Stomach smooth muscle (tissue), 2 donors: Measurements from ENCODE around the gene NOS1AP.

ENCODE experiments used
- H3K27ac ChIP-seq: one replicate; pipeline ENCODE4 v1.7.0; 2013; ENCODE audit warnings: mild to moderate bottlenecking, low read length, inconsistent platforms
- H3K27me3 ChIP-seq, 2 donors: one replicate each; pipeline ENCODE4 v1.7.0; 2013; ENCODE audit warnings: low read length in 2 of 2; ENCODE audit not compliant: insufficient read depth in 2 of 2, control insufficient read depth in 1 of 2
- H3K36me3 ChIP-seq, 2 donors: one replicate each; pipeline ENCODE4 v1.7.0; 2013; ENCODE audit warnings: low read length in 2 of 2; ENCODE audit not compliant: control insufficient read depth in 2 of 2, insufficient read depth in 2 of 2
- H3K4me1 ChIP-seq: one replicate; pipeline ENCODE4 v1.7.0; 2013; ENCODE audit warnings: low read length; ENCODE audit not compliant: control insufficient read depth, insufficient read depth
- H3K4me3 ChIP-seq, 2 donors: one replicate each; pipeline ENCODE4 v1.7.0; 2013; ENCODE audit warnings: low read length in 2 of 2
- H3K9ac ChIP-seq, 2 donors: one replicate each; pipeline ENCODE4 v1.7.0; 2013; ENCODE audit warnings: low read length in 2 of 2, mild to moderate bottlenecking in 1 of 2
- H3K9me3 ChIP-seq, 2 donors: one replicate each; pipeline ENCODE4 v1.7.0; 2013; ENCODE audit warnings: low read length in 2 of 2; ENCODE audit not compliant: control insufficient read depth in 2 of 2
- donor health status: healthy.
- donor health status: Pancreatic carcinoma.

NOS1AP gene

DNA sequence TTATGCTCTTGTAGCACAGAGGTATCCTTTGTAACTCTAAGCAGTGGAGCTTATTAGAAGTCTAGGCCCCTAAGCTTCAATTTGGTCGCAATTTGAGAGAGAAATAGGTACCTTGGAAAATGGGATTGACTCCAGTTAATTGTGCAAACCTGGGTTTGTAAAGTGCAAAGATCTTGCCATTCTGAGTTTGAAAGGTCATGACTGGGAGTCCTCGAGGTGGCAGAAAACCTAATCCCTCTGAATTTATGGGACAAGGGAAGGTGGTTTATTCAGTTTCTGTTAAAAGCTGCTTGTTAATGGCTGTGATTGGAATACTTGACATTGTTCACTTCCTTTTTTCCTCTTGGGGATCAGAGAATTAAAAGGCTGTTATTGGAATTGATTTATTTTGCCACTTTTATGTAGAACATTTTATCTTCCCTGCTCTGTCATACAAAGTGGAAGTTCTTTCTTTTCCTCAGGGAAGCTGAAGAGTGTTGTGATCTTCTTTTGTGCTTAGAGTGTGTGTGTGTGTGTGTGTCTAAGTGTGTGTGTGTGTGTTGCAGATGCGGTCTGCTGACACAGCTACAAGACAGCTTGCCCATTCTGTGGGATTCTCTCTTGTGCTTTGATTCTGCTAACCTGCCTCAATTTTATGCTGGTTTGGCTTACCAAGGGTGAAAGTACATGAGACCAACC lies 162.7 kb downstream of the NOS1AP start:
- H3K4me3 ChIP-seq, result no peak overlapping the region
- no peak overlapping the region for H3K27ac ChIP-seq
- no peak overlapping the region for H3K9ac ChIP-seq
- H3K36me3 ChIP-seq, result no peaks in the 10 kb centered on the region
- H3K9me3 ChIP-seq, result no peaks in the 10 kb centered on the region
- H3K27me3 ChIP-seq, result no peaks in the 10 kb centered on the region
- H3K4me1 ChIP-seq, result peaks cover 5% of the 10 kb centered on the region

DNA sequence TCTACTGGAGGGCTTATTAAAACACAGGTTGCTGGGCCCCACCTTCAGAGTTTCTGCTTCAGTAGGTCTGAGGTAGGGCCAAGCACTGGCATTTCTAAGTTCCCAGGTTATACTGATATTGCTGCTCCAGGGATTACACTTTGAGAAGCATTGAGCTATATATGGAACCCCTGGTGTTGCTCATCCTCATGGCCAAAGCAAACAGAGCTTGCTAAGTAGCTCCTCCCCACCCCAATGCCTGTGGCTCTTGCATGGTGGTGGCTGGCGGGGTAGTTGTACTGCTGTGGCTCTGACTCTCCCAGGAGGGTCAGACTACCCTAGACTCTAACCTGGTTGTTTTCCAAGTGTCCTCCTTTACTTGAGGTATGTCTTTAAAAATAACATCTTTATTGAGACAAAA lies 163.6 kb downstream of the NOS1AP start:
- peaks cover 5% of the 10 kb centered on the region for H3K4me1 ChIP-seq
- H3K4me3 ChIP-seq, result no peak overlapping the region
- H3K27ac ChIP-seq, result no peak overlapping the region
- H3K9ac ChIP-seq, result no peak overlapping the region
- no peaks in the 10 kb centered on the region for H3K27me3 ChIP-seq
- H3K36me3 ChIP-seq, result no peaks in the 10 kb centered on the region
- no peaks in the 10 kb centered on the region for H3K9me3 ChIP-seq

DNA sequence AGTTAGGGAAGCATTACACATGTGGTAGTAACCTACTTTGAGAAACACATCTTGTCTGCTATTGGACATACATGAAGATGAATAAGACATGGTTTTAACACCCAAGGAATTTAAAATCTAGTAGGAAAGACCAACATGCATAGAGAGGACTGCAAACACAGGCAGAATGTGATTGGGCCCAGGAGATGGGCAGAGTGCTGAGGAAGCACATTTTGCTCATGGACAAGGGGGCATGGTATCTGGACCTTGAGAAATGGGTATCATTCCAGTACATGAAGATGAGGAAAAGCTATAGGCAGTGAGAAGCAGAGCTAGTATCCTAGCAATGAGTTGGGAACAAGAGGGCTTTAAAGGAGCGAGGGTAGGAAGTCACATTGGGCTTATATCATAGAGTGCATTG lies 164.4 kb downstream of the NOS1AP start:
- no peak overlapping the region for H3K27ac ChIP-seq
- H3K4me3 ChIP-seq, result no peak overlapping the region
- H3K4me1 ChIP-seq, result peaks cover 5% of the 10 kb centered on the region
- no peaks in the 10 kb centered on the region for H3K9me3 ChIP-seq
- no peaks in the 10 kb centered on the region for H3K27me3 ChIP-seq
- no peak overlapping the region for H3K9ac ChIP-seq
- H3K36me3 ChIP-seq, result no peaks in the 10 kb centered on the region

DNA sequence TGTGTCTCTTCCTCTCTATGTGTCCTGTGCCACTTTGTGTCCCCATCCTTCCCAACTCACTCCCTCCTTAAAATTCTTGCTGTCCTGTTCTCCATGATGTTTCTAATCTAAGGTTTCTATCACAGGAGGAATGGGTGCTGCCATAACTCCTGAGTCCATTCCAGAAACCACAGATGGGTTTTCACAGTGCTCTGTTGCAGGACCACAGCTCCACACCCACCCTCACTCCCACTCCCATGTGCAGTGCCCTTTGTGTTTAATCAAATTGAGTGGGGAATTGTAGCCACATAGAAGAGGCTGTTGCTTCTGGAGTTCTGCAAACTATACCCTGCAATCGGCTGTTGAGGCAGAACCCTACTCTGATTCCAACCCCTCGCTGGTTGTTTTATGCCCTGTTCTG lies 165.1 kb downstream of the NOS1AP start:
- H3K4me3 ChIP-seq, result no peak overlapping the region
- no peaks in the 10 kb centered on the region for H3K27me3 ChIP-seq
- no peak overlapping the region for H3K27ac ChIP-seq
- no peaks in the 10 kb centered on the region for H3K9me3 ChIP-seq
- no peaks in the 10 kb centered on the region for H3K36me3 ChIP-seq
- no peak overlapping the region for H3K9ac ChIP-seq
- H3K4me1 ChIP-seq, result peaks cover 5% of the 10 kb centered on the region

DNA sequence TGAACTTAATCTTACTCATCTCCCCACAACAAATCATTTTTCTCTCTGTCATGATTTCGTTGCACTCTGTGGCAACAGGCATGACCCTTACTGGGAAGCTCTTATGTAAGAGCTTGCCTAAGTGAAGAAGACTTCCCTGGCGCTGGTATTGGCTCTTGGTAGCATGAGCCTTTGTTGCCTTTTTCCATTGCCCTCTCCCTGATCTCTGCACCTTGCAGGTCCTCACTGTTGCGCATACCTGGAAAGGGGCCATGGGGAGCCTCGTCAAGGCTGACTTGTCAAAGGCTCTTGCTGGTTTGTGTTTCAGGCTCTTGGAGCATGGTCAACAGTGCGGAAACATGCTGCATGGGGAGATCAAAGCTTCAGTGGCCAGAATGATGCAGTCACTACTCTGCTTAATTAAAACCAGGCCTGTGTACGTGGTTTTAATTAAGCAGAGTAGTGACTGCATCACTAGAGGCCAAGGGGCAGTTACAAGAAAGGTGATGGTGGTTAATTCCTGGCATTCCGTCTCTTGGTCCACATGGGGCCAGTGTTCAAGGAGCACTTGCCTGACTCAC lies 165.8 kb downstream of the NOS1AP start:
- Histone ChIP-seq H3K27me3 (no peaks in the 10 kb centered on the region), H3K27ac (no peak overlapping the region), H3K9ac (no peak overlapping the region), H3K9me3 (no peaks in the 10 kb centered on the region), H3K36me3 (no peaks in the 10 kb centered on the region), H3K4me1 (peaks cover 5% of the 10 kb centered on the region), H3K4me3 (no peak overlapping the region)

DNA sequence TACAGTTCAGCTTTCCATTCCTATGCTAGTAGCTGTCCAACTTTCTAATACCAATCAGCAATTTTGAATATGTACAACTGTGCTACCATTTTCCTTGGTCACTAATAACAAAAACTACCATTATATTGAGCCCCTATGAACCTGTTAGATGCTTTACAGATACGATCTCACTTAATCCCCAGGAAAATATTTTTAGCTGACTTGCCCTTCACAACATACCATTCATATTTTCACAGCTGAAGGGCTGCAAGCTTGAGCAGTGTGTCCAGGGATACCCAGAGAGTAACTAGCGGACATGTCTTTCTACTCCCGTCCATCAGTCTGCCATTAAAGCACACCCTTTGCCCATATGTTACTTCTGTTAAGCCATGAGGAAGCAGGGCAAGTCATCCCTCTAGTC lies 166.7 kb downstream of the NOS1AP start:
- no peaks in the 10 kb centered on the region for H3K27me3 ChIP-seq
- H3K9me3 ChIP-seq, result no peaks in the 10 kb centered on the region
- no peak overlapping the region for H3K9ac ChIP-seq
- H3K36me3 ChIP-seq, result no peaks in the 10 kb centered on the region
- H3K27ac ChIP-seq, result no peak overlapping the region
- H3K4me1 ChIP-seq, result peaks cover 5% of the 10 kb centered on the region
- no peak overlapping the region for H3K4me3 ChIP-seq

DNA sequence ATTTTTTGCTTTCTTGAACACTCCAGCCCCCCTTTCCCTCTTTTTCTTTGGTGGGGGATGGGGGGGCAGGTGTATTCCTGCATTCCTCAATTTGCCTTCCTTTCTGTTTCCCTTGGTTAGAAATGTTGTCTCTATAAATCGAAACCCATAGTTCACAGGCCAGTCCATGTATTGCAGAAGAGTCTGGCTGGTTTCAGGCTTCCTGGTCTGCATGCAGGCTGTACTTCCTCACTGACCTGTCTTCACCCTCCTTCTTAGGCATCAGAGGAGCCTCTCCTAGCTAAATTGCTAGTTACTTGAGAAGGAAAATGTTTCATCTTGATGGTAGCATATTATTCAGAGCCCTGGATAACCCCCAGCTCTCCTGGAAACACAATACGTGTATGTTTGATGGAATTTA lies 167.1 kb downstream of the NOS1AP start:
- Histone ChIP-seq H3K27me3 (no peaks in the 10 kb centered on the region), H3K4me1 (peaks cover 5% of the 10 kb centered on the region), H3K9ac (no peak overlapping the region), H3K4me3 (no peak overlapping the region), H3K9me3 (no peaks in the 10 kb centered on the region), H3K36me3 (no peaks in the 10 kb centered on the region), H3K27ac (no peak overlapping the region)

DNA sequence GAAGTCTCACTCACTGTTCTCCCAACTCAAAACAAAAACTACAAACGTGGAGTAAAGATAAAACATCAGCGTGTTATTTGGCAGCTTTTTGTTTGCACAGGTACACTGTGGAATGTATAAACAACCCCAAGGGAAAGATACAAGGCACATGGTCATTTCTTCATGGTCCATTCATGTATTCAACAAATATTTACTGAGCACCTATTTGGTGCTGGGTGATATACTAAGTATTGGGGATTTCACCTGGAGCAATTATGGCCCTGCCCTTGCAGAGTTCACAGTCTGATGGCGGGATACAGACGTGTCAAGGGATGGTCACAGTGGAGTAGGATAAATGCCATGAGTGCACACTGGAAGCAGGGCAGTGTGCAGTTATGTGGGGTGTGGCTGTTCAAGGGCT lies 171.1 kb downstream of the NOS1AP start:
- H3K36me3 ChIP-seq, result no peaks in the 10 kb centered on the region

DNA sequence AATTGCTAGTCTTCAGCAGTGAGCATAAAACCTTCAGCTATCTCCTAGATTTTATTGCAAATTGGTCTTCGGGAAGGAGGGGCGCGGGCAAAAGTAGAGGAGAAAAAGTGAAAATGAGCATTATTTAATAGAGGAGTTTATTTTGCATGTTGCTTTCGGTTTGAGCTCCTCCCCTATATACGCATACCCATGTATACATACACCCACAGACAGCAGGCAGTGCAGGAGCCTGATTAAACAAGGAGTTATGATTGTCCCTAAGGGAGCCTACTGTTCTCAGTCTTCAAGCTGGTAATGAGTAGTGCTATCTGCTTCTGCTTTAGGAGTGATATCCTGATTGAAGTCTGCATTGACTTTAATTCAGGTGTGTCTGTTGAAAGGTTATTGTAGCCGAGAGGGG lies 173.3 kb downstream of the NOS1AP start:
- Histone ChIP-seq H3K36me3 (no peaks in the 10 kb centered on the region), H3K27ac (no peak overlapping the region), H3K4me3 (no peak overlapping the region), H3K4me1 (no peaks in the 10 kb centered on the region), H3K9me3 (no peaks in the 10 kb centered on the region), H3K27me3 (no peaks in the 10 kb centered on the region), H3K9ac (no peak overlapping the region)

More for the DNA sequence above, 171.1 kb downstream of the NOS1AP start:
- Histone ChIP-seq H3K4me3 (no peak overlapping the region), H3K27ac (no peak overlapping the region), H3K27me3 (no peaks in the 10 kb centered on the region), H3K4me1 (peaks cover 1% of the 10 kb centered on the region), H3K9me3 (no peaks in the 10 kb centered on the region), H3K9ac (no peak overlapping the region)

DNA sequence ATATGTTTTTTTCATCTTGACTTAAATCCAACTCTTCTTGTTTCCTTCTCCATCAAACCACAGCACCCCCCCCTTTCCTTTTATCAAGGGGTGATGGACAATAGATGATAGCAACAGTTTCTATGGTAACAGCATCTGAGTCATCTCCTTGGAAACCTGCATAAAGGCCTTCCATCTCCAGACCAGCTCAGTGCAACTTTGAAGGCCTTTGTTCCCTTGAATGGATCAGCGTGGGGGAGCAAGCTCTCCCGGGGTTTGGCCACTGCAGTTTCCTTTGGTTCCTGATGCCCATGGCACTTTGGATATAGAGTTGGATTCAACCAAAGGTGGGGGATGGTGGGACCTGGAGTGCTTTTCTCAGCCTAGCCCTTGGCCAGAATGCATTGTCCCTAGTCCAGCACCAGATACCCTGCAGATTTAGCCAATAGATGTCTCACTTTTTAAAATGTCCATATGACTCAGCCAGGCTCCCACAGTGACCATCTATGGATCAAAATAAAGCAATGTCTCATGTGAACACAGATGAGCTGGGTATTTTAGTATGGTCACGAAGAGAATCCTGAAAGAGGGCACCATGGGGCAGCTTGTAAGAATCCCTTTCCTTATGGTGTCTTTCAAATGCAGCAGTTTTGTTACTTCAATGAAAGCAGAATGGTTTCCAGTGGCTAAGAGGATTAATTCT lies 179.5 kb downstream of the NOS1AP start:
- Histone ChIP-seq H3K9me3 (no peaks in the 10 kb centered on the region), H3K9ac (no peak overlapping the region), H3K27ac (no peak overlapping the region), H3K4me1 (peaks cover 3% of the 10 kb centered on the region), H3K36me3 (no peaks in the 10 kb centered on the region), H3K4me3 (no peak overlapping the region), H3K27me3 (no peaks in the 10 kb centered on the region)
